HEK293T (cell line): ENCODE measurements around the gene CUL3.

ENCODE experiments used
- BHLHE40 ChIP-seq: fragments of 450-650 bp; IDR thresholded peaks from 2 replicates; pipeline ENCODE4 v1.6.1; 2016; ENCODE audit warnings: mild to moderate bottlenecking, moderate library complexity, borderline replicate concordance
- CTBP1 ChIP-seq: fragments of 450-650 bp; IDR thresholded peaks from 2 replicates; pipeline ENCODE4 v1.6.1; 2016; ENCODE audit warnings: borderline replicate concordance
- FOXA1 ChIP-seq: fragments of 450-650 bp; IDR thresholded peaks from 2 replicates; pipeline ENCODE4 v1.6.1; 2016; ENCODE audit warnings: mild to moderate bottlenecking
- FOXK2 ChIP-seq: fragments of 450-650 bp; IDR thresholded peaks from 2 replicates; pipeline ENCODE4 v1.6.1; 2016; ENCODE audit warnings: mild to moderate bottlenecking
- FOXM1 ChIP-seq: fragments of 450-650 bp; IDR thresholded peaks from 2 replicates; pipeline ENCODE4 v1.6.1; 2017; ENCODE audit warnings: mild to moderate bottlenecking, borderline replicate concordance
- LEF1 ChIP-seq: fragments of 450-650 bp; IDR thresholded peaks from 2 replicates; pipeline ENCODE4 v1.6.1; 2017; ENCODE audit warnings: mild to moderate bottlenecking, borderline replicate concordance
- NFRKB ChIP-seq: fragments of 450-650 bp; IDR thresholded peaks from 2 replicates; pipeline ENCODE4 v1.6.1; 2016; ENCODE audit warnings: mild to moderate bottlenecking, moderate library complexity
- SP1 ChIP-seq: fragments of 450-650 bp; IDR thresholded peaks from 2 replicates; pipeline ENCODE4 v1.6.1; 2017
- SUZ12 ChIP-seq: fragments of 450-650 bp; IDR thresholded peaks from 2 replicates; pipeline ENCODE4 v1.6.1; 2016; ENCODE audit warnings: mild to moderate bottlenecking
- TARDBP ChIP-seq: fragments of 450-650 bp; IDR thresholded peaks from 2 replicates; pipeline ENCODE4 v1.6.1; 2016
- ZNF384 ChIP-seq: fragments of 450-650 bp; IDR thresholded peaks from 2 replicates; pipeline ENCODE4 v1.6.1; 2016
- TF ChIP-seq, protein P1 (sequence below): fragments of 450-650 bp; IDR thresholded peaks from 2 replicates; pipeline ENCODE4 v1.6.1; 2016

DNA sequence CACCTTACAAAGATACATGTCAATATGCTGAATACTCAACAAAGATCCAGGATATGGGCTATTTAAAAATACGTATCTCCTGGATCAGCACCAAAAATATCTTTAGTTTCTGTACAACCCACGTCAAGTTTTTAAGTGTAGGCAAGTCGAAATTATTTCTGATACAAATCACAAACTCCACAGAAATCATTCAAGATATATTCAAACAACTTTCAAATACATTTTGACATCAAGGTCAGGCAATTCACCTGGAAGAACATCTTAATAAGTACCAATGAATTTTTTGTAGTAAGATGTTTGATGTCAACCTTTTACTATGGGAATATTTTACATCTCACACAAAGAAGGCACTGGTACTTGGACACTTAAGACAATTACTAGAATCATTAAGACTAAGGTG, 86.2 kb downstream of the CUL3 start:
- no peak for TF ChIP-seq LEF1
- no peak for TF ChIP-seq FOXK2
- TF ChIP-seq NFRKB, result no peak
- no peak for TF ChIP-seq SUZ12
- TF ChIP-seq, protein P1, sequence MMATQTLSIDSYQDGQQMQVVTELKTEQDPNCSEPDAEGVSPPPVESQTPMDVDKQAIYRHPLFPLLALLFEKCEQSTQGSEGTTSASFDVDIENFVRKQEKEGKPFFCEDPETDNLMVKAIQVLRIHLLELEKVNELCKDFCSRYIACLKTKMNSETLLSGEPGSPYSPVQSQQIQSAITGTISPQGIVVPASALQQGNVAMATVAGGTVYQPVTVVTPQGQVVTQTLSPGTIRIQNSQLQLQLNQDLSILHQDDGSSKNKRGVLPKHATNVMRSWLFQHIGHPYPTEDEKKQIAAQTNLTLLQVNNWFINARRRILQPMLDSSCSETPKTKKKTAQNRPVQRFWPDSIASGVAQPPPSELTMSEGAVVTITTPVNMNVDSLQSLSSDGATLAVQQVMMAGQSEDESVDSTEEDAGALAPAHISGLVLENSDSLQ, result no peak
- no peak for TF ChIP-seq ZNF384
- TF ChIP-seq BHLHE40, result no peak
- TF ChIP-seq FOXA1, result no peak
- TF ChIP-seq FOXM1, result no peak
- no peak for TF ChIP-seq SP1
- no peak for TF ChIP-seq TARDBP
- no peak for TF ChIP-seq CTBP1
